Activated B cell treated with CpG ODN at 0.5 μM for 24 hours (primary cell): ENCODE data around the gene DLG2. TPM values are rescaled to one million over a fixed set of nuclear protein-coding genes. Genes with fewer than 3 reads are reported as not detected.

Experiments
- ATAC-seq: fragments of 200-7000 bp; cut with Tn5 transposase; one replicate; pipeline ENCODE4 v1.10.0; 2021; ENCODE audit warnings: low read depth, mild to moderate bottlenecking, moderate library complexity
- CTCF ChIA-PET: fragments of 350-600 bp; sonication (Branson Sonifier 250); formaldehyde crosslinking; loops from one replicate; lab custom pipeline; 2021; ENCODE audit warnings: antibody characterized with exemption; lab: Charles Lee
- POLR2A ChIA-PET: fragments of 350-600 bp; sonication (Branson Sonifier 250); formaldehyde crosslinking; loops from one replicate; lab custom pipeline; 2021; ENCODE audit warnings: antibody characterized with exemption; lab: Charles Lee
- DNase-seq: peaks from one replicate; pipeline ENCODE4 v3.0.0; 2022
- H3K27ac Mint-ChIP-seq: one replicate; pipeline ENCODE4 v1.8.0; 2020; ENCODE audit warnings: mixed read lengths
- H3K27me3 Mint-ChIP-seq: one replicate; pipeline ENCODE4 v1.8.0; 2021; ENCODE audit warnings: mixed read lengths
- H3K36me3 Mint-ChIP-seq: one replicate; pipeline ENCODE4 v1.8.0; 2021; ENCODE audit warnings: low read depth, mixed read lengths
- H3K4me1 Mint-ChIP-seq: one replicate; pipeline ENCODE4 v1.8.0; 2021; ENCODE audit warnings: mixed read lengths
- H3K4me3 Mint-ChIP-seq: one replicate; pipeline ENCODE4 v1.8.0; 2020; ENCODE audit warnings: mild to moderate bottlenecking, mixed read lengths
- H3K9me3 Mint-ChIP-seq: one replicate; pipeline ENCODE4 v1.8.0; 2020; ENCODE audit warnings: mixed read lengths
- CTCF ChIP-seq: fragments of 200-600 bp; IDR thresholded peaks from one replicate; pipeline ENCODE4 v1.8.0; 2022; ENCODE audit warnings: antibody characterized with exemption, mild to moderate bottlenecking
- intact Hi-C: fragments of 100-400 bp; cut with micrococcal nuclease; formaldehyde crosslinking; loops from one replicate; pipeline ENCODE4 v1.15.1; 2024
- total RNA-seq: library from RNA; stranded (reverse); gene quantifications from 2 replicates; pipeline ENCODE4 v1.2.3, GENCODE V29; 2022

Gene DLG2
- total RNA-seq, 1 donor from 2014 or later = 2.7 TPM

- Mint-ChIP-seq H3K27me3 (peaks cover under 1% of the 10 kb centered on the region), H3K4me3 (no peak overlapping the region), H3K27ac (no peak overlapping the region), H3K9me3 (no peaks in the 10 kb centered on the region), H3K4me1 (no peaks in the 10 kb centered on the region), H3K36me3 (no peaks in the 10 kb centered on the region)
- intact Hi-C loops = no loop called here
- POLR2A ChIA-PET = no interaction called here
- DNase-seq (no peak), ATAC-seq (no peak)
- CTCF ChIA-PET = no interaction called here
- no peak for TF ChIP-seq CTCF
Observed at GRCh38 chr11:84663731-84664130, 963.4 kb downstream of the DLG2 start.

- no peak for TF ChIP-seq CTCF
- intact Hi-C loops = no loop called here
- ATAC-seq (no peak), DNase-seq (no peak)
- H3K36me3 Mint-ChIP-seq = no peaks in the 10 kb centered on the region
- CTCF ChIA-PET = no interaction called here
- H3K9me3 Mint-ChIP-seq = no peaks in the 10 kb centered on the region
- H3K27ac Mint-ChIP-seq = no peak overlapping the region
- POLR2A ChIA-PET = no interaction called here
- H3K4me3 Mint-ChIP-seq = no peak overlapping the region
- no peaks in the 10 kb centered on the region for H3K4me1 Mint-ChIP-seq
- H3K27me3 Mint-ChIP-seq = no peaks in the 10 kb centered on the region
Observed at GRCh38 chr11:84660257-84660977, 966.7 kb downstream of the DLG2 start.

GRCh38 chr11:84655712-84656111 is 971.4 kb downstream of the DLG2 start:
- H3K9me3 Mint-ChIP-seq = no peaks in the 10 kb centered on the region
- no peaks in the 10 kb centered on the region for H3K36me3 Mint-ChIP-seq
- no peak for DNase-seq
- H3K27me3 Mint-ChIP-seq = no peaks in the 10 kb centered on the region
- ChIA-PET POLR2A (no interaction called here), CTCF (no interaction called here)
- TF ChIP-seq CTCF = no peak
- no peak for ATAC-seq
- H3K4me1 Mint-ChIP-seq = no peaks in the 10 kb centered on the region
- H3K27ac Mint-ChIP-seq = no peak overlapping the region
- H3K4me3 Mint-ChIP-seq = no peak overlapping the region
- intact Hi-C loops = no loop called here

- Mint-ChIP-seq H3K9me3 (no peaks in the 10 kb centered on the region), H3K27ac (no peak overlapping the region), H3K4me3 (no peak overlapping the region), H3K4me1 (no peaks in the 10 kb centered on the region), H3K36me3 (no peaks in the 10 kb centered on the region), H3K27me3 (no peaks in the 10 kb centered on the region)
- POLR2A ChIA-PET = no interaction called here
- no peak for TF ChIP-seq CTCF
- ATAC-seq (no peak), DNase-seq (no peak)
- intact Hi-C loops = no loop called here
- CTCF ChIA-PET = no interaction called here
Observed at GRCh38 chr11:84648471-84648870, 978.7 kb downstream of the DLG2 start.

GRCh38 chr11:84645988-84646694 is 981.0 kb downstream of the DLG2 start:
- intact Hi-C loops = no loop called here
- H3K36me3 Mint-ChIP-seq = no peaks in the 10 kb centered on the region
- POLR2A ChIA-PET = no interaction called here
- no peak overlapping the region for H3K4me3 Mint-ChIP-seq
- H3K27me3 Mint-ChIP-seq = no peaks in the 10 kb centered on the region
- CTCF ChIA-PET = no interaction called here
- no peak overlapping the region for H3K27ac Mint-ChIP-seq
- no peaks in the 10 kb centered on the region for H3K4me1 Mint-ChIP-seq
- no peak for TF ChIP-seq CTCF
- DNase-seq (no peak), ATAC-seq (no peak)
- no peaks in the 10 kb centered on the region for H3K9me3 Mint-ChIP-seq
